ENCODE data around the gene PAK2.
"Not testable (repeated sequence)": the region's sequence is repeated elsewhere in the genome, so short reads cannot be mapped to it uniquely, and the experiment has no call there.

The PAK2 gene

GRCh38 chr3:196790636-196791035 lies 51.0 kb downstream of the PAK2 start:
- FAIRE-seq = no peak

GRCh38 chr3:196792771-196793170 lies 53.1 kb downstream of the PAK2 start:
- FAIRE-seq = no peak

GRCh38 chr3:196793246-196793645 lies 53.6 kb downstream of the PAK2 start:
- FAIRE-seq = peak; percentile 21

- no peak for FAIRE-seq
These were observed 54.8 kb downstream of the PAK2 start for GRCh38 chr3:196794467-196794866.

DNA sequence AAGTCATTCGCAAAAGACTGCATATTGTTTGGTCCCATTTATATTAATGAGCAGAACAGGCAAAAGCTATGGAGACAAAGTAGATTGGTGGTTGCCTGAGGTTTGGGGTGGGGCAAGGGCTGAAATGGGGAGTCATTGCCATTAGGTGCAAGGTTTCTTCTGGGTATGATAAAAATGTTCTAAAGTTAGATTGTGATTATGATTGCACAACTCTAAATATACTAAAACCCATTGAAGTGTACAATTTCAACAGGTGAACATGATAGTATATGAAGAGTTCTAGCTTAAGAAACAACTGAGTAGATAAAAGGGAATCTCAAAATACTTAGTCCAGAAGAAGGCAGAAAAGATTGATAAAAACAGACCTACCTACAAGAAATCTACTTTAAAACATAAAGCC lies 56.7 kb downstream of the PAK2 start:
- FAIRE-seq = no peak

DNA sequence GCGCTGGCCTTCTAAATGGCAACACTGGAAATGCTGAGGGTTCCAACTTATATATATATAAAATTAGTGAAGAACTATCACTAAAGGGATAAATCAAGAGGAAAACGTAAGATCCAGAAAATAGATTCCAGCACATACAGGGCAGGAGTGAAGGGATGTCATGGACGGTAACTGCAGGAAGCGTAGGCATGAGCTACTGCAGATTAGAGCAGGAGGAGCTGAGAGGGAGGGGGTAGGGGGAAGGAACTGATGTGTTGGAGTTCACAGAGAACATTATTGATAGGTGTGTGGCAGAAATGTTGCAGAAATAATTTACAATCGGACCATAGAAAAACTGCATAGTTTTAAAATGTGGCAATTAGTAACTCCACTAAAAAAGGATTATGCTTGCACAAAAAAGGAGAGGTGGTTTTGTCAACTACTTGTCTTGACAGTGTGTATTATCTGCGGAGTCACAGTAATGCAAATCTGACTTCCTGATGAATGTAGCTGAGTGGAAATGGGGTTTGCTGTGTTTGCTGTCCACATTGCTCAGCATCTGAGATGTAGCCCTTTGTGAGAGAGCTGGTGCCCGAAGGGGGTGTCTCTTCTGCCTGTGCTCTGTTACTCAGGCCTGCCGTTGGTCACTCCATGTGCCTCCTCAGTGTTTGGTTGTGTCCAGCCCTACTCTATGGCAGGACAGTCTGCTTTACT lies 61.2 kb downstream of the PAK2 start:
- no peak for FAIRE-seq

DNA sequence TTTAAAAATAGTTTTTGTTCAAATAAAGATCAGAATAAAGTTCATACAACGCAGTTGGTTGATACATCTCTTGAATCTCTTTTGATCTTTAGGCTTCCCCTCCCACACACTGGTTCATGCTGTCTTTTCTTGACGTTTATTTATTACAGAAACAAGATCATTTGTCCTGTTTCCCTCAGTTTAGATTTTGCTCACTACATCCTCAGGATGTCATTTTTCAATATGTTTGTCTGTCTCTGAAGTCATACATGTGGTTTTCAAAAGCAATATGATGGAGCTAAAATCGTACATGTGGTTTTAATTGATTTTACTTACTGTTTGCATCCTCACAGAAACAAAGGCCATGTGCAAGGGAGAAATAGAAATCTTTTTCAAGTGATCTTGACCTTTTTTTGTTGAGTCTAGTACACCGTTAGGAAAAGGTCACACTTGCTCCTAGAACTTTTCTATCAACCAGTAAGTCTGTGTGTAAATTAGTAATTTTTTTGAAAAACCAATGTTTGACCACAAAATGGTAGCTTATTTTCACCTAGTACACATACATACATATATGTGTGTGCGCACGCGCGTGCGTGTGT lies 64.3 kb downstream of the PAK2 start:
- FAIRE-seq = no peak

DNA sequence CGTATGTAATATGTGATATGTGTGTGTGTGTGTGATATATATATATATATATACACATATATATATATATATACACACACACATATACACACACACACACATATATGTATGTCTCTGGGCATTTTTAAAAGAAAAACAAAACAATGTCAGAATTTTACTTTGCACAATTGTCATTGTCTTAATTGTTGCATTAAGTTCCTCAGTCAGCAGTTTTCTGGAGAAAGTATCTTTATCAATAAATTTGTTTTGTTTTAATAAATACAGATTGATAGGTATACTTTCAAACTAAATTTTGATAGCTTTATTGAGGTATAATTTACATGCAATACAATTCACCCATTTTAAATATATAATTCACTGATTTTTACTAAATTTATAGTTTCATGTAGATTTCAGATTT lies 65.1 kb downstream of the PAK2 start:
- FAIRE-seq = no peak

- no peak for FAIRE-seq
These were observed 71.4 kb downstream of the PAK2 start for GRCh38 chr3:196810963-196811581.

DNA sequence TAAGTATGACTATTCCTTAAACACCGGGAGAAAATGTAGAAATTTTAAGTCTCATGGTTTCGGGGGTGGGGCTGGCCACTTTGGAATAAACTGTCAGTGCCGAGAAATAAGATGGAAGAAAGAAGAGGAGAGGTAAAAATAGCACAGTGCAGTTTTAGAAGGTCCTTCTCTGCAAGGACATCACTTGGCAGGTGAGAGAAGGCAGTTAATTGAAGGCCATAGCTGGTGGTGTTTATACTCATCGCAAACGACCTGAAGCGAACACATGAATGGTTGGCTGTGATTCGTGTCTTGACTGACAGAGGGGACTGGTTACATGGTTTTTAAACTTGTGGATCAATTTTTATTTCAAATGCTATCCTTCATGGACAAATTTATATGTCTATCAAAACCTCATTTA lies 73.2 kb downstream of the PAK2 start:
- no peak for FAIRE-seq

DNA sequence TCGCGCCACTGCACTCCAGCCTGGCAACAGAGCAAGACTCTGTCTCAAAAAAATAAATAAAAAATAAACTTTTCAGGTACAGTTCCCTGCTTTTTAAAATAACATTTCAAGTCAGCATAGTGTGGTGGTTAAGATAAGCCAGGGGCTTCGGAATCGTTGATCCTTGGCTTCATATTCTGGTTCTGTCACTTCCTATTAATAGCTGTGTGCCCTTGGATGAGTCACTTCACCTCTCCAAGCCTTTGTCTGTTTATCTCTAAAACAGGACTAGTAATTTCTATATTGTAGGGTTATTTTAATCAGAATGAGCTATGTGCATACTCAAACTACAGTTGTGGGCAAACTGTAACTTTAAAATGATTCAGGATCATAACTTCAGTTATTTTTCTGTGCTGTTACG lies 74.2 kb downstream of the PAK2 start:
- FAIRE-seq = no peak

GRCh38 chr3:196821806-196822355 lies 82.2 kb downstream of the PAK2 start:
- FAIRE-seq = no peak

DNA sequence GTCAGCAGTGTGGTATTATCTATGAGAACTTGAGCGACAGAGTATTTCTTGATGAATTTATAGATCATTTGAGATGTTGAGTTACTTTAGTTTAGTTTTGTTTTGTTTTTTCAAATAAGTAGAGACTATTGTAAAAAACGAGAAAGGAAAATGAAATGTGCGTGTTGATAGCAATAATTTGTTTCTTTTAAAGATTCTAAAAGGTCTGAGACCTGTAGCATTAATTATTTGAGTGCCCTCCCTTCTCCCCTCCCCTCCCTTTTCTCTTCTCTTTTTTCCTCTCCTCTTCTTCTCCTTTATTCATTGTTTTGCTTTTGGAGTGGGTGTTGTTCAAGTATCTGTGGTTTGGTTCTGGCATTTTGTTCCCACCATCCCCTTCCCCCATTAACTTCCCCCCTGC lies 90.0 kb downstream of the PAK2 start:
- FAIRE-seq = not testable (repeated sequence)

DNA sequence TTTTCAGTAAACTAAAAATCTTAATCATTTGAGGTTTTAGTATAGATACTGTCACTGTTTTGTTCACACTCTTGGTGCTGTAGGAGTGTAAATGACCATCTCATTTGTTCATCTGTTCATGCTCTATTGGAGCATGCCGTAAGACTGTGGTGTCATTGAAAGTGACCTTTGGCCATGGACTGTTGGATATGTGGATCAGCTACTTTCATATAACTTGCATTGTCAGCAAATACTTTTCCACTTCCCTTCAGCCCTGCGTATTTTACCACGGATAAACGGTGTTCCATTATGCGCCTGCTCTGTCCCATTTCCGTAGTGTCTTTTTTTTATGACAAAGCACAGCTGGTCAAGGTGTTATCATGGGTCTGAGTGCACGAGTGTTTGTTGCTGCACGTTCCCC lies 95.4 kb downstream of the PAK2 start:
- FAIRE-seq = no peak

DNA sequence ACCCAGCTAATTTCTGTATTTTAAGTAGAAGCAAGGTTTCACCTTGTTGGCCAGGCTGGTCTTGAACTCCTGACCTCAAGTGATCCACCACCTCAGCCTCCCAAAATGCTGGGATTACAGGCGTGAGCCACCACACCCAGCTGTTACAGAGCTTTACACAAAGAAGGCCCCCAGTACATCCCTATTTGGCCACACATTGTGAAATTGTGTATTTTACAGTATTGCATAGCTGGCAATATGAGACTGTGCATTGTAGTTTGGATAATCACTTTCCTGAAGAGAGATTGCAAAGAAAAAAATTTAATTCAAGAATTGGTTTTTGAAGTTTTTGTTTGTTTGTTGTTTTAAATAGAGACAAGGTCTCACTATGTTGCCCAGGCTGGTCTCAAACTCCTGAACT lies 97.0 kb downstream of the PAK2 start:
- not testable (repeated sequence) for FAIRE-seq

- no peak for FAIRE-seq
These were observed 98.3 kb downstream of the PAK2 start for GRCh38 chr3:196837819-196838420.

GRCh38 chr3:196839351-196839750 lies 99.7 kb downstream of the PAK2 start:
- not testable (repeated sequence) for FAIRE-seq

DNA sequence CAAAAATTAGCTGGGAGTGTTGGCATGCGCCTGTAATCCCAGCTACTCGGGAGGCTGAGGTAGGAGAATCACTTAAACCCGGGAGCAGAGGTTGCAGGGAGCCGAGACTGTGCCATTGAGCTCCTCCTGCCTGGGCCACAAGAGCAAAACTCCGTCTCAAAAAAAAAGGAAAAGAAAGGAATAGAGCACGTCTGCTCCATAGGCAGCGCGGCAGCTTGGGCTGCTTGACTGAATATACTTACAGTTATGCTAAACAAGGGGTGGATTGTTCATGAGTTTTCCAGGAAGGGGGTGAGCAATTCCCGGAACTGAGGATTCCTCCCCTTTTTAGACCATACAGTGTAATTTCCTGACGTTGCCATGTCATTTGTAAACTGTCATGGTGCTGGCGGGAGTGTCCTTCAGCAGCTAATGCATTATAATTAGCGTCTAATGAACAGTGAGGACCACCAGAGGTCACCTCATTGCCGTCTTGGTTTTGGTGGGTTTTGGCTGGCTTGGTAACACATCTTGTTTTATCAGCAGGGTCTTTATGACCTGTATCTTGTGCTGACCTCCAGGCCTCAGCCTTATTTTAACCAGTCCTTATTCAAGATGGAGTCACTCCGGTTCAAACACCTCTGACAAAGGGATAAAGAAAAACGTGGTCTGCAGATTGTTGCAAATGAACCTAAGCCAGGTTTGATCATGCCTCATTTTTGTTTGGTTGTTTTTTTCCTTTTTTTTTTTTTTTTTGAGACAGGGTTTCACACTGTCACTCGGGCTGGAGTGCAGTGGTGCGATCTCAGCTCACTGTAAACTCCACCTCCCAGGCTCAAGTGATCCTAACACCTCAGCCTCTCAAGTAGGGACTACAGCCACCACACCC lies 103.1 kb downstream of the PAK2 start:
- no peak for FAIRE-seq

GRCh38 chr3:196843435-196844110 lies 103.9 kb downstream of the PAK2 start:
- no peak for FAIRE-seq

- FAIRE-seq = not testable (repeated sequence)
These were observed 104.9 kb downstream of the PAK2 start for GRCh38 chr3:196844235-196845219.

GRCh38 chr3:196848375-196848774 lies 108.7 kb downstream of the PAK2 start:
- FAIRE-seq = not testable (repeated sequence)
